MM.1S (cell line): ENCODE results near the gene SCFD2.

Experiments
- DNase-seq: peaks from one replicate; pipeline ENCODE4 v3.0.0-alpha.2; 2015
- H2AFZ ChIP-seq: fragments of 300-600 bp; sonication (generic); 2 replicates; pipeline ENCODE4 v1.6.0; 2016; ENCODE audit warnings: antibody characterized with exemption, low read length
- H3F3A ChIP-seq: fragments of 300-600 bp; sonication (generic); 2 replicates; pipeline ENCODE4 v1.6.1; 2016; ENCODE audit warnings: mild to moderate bottlenecking, antibody characterized with exemption, low read length, moderate library complexity, mixed read lengths; ENCODE audit not compliant: insufficient read depth
- H3K27ac ChIP-seq: fragments of 300-600 bp; sonication (generic); 2 replicates; pipeline ENCODE4 v1.5.1; 2016; ENCODE audit warnings: mild to moderate bottlenecking, low read length
- H3K27me3 ChIP-seq: fragments of 300-600 bp; sonication (generic); replicated peaks from 2 replicates; pipeline ENCODE4 v1.6.0; 2016; ENCODE audit warnings: low read length; ENCODE audit not compliant: insufficient read depth
- H3K36me3 ChIP-seq: fragments of 300-600 bp; sonication (generic); replicated peaks from 2 replicates; pipeline ENCODE4 v1.6.1; 2016; ENCODE audit warnings: mild to moderate bottlenecking, low read length, mixed read lengths; ENCODE audit not compliant: insufficient read depth
- H3K4me1 ChIP-seq: fragments of 300-600 bp; sonication (generic); 2 replicates; pipeline ENCODE4 v1.6.1; 2016; ENCODE audit warnings: low read length, mixed read lengths
- H3K4me2 ChIP-seq: fragments of 300-600 bp; sonication (generic); 2 replicates; pipeline ENCODE4 v1.6.0; 2016; ENCODE audit warnings: low read depth, low read length
- H3K4me3 ChIP-seq: fragments of 300-600 bp; sonication (generic); 2 replicates; pipeline ENCODE4 v1.5.1; 2016; ENCODE audit warnings: low read length, mixed read lengths
- H3K79me2 ChIP-seq: fragments of 300-600 bp; sonication (generic); 2 replicates; pipeline ENCODE4 v1.6.1; 2016; ENCODE audit warnings: mixed run types, low read length, mixed read lengths
- H3K9ac ChIP-seq: fragments of 300-600 bp; sonication (generic); 2 replicates; pipeline ENCODE4 v1.6.1; 2016; ENCODE audit warnings: low read length, mixed read lengths
- H3K9me2 ChIP-seq: fragments of 300-600 bp; sonication (generic); replicated peaks from 2 replicates; pipeline ENCODE4 v1.6.1; 2016; ENCODE audit warnings: mild to moderate bottlenecking, low read length, mixed read lengths; ENCODE audit not compliant: insufficient read depth
- H3K9me3 ChIP-seq: fragments of 300-600 bp; sonication (generic); replicated peaks from 2 replicates; pipeline ENCODE4 v1.6.1; 2016; ENCODE audit warnings: mild to moderate bottlenecking, low read length, mixed read lengths; ENCODE audit not compliant: insufficient read depth
- H4K20me1 ChIP-seq: fragments of 300-600 bp; sonication (generic); 2 replicates; pipeline ENCODE4 v1.6.1; 2016; ENCODE audit warnings: mild to moderate bottlenecking, low read length, moderate library complexity, mixed read lengths; ENCODE audit not compliant: insufficient read depth
- EZH2 ChIP-seq: fragments of 300-600 bp; sonication (generic); optimal IDR thresholded peaks from 2 replicates; pipeline ENCODE3; 2017; ENCODE audit warnings: low read depth, mild to moderate bottlenecking, antibody characterized with exemption, low read length, mixed read lengths
- EZH2phosphoT487 ChIP-seq: fragments of 300-600 bp; sonication (generic); IDR thresholded peaks from 2 replicates; pipeline ENCODE4 v1.6.1; 2018; ENCODE audit warnings: antibody characterized with exemption, low read length
- TF ChIP-seq, protein P1 (sequence below): fragments of 300-600 bp; sonication (generic); IDR thresholded peaks from 2 replicates; pipeline ENCODE4 v1.5.1; 2016; ENCODE audit warnings: antibody characterized with exemption, low read length, mixed read lengths

SCFD2 gene

GRCh38 chr4:53151489-53151788, 214.4 kb downstream of the SCFD2 start:
- H3K9me3 ChIP-seq = no peaks in the 10 kb centered on the region
- no peak overlapping the region for H3K9ac ChIP-seq
- H3K27me3 ChIP-seq = no peaks in the 10 kb centered on the region
- H3K4me3 ChIP-seq = no peak overlapping the region
- TF ChIP-seq, protein P1, sequence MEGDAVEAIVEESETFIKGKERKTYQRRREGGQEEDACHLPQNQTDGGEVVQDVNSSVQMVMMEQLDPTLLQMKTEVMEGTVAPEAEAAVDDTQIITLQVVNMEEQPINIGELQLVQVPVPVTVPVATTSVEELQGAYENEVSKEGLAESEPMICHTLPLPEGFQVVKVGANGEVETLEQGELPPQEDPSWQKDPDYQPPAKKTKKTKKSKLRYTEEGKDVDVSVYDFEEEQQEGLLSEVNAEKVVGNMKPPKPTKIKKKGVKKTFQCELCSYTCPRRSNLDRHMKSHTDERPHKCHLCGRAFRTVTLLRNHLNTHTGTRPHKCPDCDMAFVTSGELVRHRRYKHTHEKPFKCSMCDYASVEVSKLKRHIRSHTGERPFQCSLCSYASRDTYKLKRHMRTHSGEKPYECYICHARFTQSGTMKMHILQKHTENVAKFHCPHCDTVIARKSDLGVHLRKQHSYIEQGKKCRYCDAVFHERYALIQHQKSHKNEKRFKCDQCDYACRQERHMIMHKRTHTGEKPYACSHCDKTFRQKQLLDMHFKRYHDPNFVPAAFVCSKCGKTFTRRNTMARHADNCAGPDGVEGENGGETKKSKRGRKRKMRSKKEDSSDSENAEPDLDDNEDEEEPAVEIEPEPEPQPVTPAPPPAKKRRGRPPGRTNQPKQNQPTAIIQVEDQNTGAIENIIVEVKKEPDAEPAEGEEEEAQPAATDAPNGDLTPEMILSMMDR = no peak
- TF ChIP-seq EZH2phosphoT487 (no peak), EZH2 (no peak)
- no peak overlapping the region for H3K4me2 ChIP-seq
- H4K20me1 ChIP-seq = no peaks in the 10 kb centered on the region
- no peaks in the 10 kb centered on the region for H3K36me3 ChIP-seq
- no peaks in the 10 kb centered on the region for H3K4me1 ChIP-seq
- H3F3A ChIP-seq = no peaks in the 10 kb centered on the region
- no peak overlapping the region for H2AFZ ChIP-seq
- H3K79me2 ChIP-seq = no peaks in the 10 kb centered on the region
- no peak for DNase-seq
- H3K27ac ChIP-seq = no peak overlapping the region
- no peaks in the 10 kb centered on the region for H3K9me2 ChIP-seq

DNA sequence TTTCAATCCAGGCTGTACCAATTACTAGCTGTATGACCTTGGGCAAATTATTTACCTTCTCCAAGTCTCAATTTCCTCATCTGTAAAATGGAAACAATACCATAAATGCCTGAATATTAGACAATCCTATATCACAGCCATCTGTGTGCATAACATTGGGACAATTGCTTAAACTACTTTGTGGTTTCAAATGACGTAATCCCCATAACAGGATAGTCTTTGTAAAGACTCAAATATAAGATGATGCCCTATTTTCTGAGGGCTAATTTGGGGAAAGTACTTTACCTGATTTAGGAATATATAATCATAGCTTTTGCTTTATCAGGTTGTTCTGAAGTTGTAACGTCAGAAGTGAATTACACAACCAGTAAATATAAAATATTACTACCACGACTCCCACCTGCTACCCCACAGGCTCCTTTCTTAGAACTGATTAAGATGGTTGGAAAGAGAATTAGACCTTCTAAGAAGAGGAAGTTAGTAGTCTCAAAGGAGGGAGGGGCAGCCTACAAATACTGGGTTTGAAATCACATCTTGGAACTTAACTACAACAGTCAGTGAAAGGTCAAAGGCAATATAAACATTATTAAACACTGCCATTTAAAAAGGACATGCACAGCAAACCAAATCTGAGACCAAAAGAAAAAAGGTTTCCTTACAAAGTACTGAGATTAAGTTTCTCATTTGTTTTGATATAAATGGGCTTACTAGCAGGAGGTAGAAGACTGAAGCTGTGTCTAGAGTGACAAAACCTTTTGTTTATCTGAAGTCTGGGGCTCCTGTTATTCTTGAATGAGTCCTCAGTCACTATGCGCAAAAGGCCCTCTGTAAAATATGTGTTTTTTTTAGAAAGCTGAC, 215.0 kb downstream of the SCFD2 start:
- DNase-seq = no peak
- H3F3A ChIP-seq = no peaks in the 10 kb centered on the region
- TF ChIP-seq, protein P1 = no peak
- TF ChIP-seq EZH2 = no peak
- TF ChIP-seq EZH2phosphoT487 = no peak

GRCh38 chr4:53147711-53148110, 218.2 kb downstream of the SCFD2 start:
- Histone ChIP-seq H3K9ac (no peak overlapping the region), H3K36me3 (no peaks in the 10 kb centered on the region), H3K9me2 (no peaks in the 10 kb centered on the region), H3K9me3 (no peaks in the 10 kb centered on the region), H3K79me2 (no peaks in the 10 kb centered on the region), H3K4me3 (no peak overlapping the region), H3K4me1 (no peaks in the 10 kb centered on the region), H3K4me2 (no peak overlapping the region), H3K27ac (no peak overlapping the region), H3K27me3 (no peaks in the 10 kb centered on the region), H2AFZ (no peak overlapping the region), H3F3A (no peaks in the 10 kb centered on the region), H4K20me1 (no peaks in the 10 kb centered on the region)
- TF ChIP-seq, protein P1 = no peak
- TF ChIP-seq EZH2 = no peak
- TF ChIP-seq EZH2phosphoT487 = no peak
- no peak for DNase-seq

More for the DNA sequence above, 215.0 kb downstream of the SCFD2 start:
- Histone ChIP-seq H3K4me3 (no peak overlapping the region), H3K27ac (no peak overlapping the region), H4K20me1 (no peaks in the 10 kb centered on the region), H3K9me3 (no peaks in the 10 kb centered on the region), H2AFZ (no peak overlapping the region), H3K4me1 (no peaks in the 10 kb centered on the region), H3K4me2 (no peak overlapping the region), H3K27me3 (no peaks in the 10 kb centered on the region), H3K9ac (no peak overlapping the region), H3K36me3 (no peaks in the 10 kb centered on the region), H3K9me2 (no peaks in the 10 kb centered on the region), H3K79me2 (no peaks in the 10 kb centered on the region)
